ENCODE results near the gene STK24. TPM values are rescaled to one million over a fixed set of nuclear protein-coding genes. Genes with fewer than 3 reads are reported as not detected.
"Not testable (repeated sequence)": the region's sequence is repeated elsewhere in the genome, so short reads cannot be mapped to it uniquely, and the experiment has no call there.

The STK24 gene
- total RNA-seq, 2 experiments from 2014 or later, result 146 to 173 TPM

DNA sequence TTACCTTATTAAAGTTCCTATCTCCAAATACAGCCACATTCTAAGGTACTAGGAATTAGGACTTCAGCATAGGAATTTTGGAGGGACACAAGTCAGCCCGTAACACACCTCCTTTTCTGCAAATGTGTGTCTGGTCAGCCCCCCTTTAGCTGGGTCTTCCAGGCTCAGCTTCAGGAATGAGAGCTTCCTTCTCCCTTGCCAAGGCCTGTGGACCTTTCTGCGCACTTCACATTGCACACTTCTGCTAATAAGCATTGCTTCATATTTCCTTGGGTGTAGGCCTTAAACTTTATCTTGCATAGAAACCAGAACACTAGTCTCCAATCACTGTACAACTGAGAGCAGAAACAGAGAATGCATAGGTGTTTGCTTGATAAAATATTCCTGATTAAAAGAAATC lies 4.5 kb upstream of the STK24 start:
- ChIA-PET CTCF (interaction anchor here (0.9 to 3.0 kb wide), 4 partner anchors 38 to 114 kb away, joined by 3 to 15 read pairs (median 3); no protein-coding TSS in a partner anchor), POLR2A (no interaction called here)
- peaks cover 20% of the 10 kb centered on the region for H3K4me1 Mint-ChIP-seq
- H3K9me3 Mint-ChIP-seq (ENCODE audit: low read depth), result no peaks in the 10 kb centered on the region
- ATAC-seq, result no peak
- DNase-seq, result no peak
- no peak overlapping the region for H3K4me3 Mint-ChIP-seq
- H3K27me3 Mint-ChIP-seq, result no peaks in the 10 kb centered on the region
- H3K27ac Mint-ChIP-seq, result no peak overlapping the region
- no peaks in the 10 kb centered on the region for H3K36me3 Mint-ChIP-seq (ENCODE audit: low read depth)
- intact Hi-C loops (cut with DNase I, micrococcal nuclease), result no loop called here

DNA sequence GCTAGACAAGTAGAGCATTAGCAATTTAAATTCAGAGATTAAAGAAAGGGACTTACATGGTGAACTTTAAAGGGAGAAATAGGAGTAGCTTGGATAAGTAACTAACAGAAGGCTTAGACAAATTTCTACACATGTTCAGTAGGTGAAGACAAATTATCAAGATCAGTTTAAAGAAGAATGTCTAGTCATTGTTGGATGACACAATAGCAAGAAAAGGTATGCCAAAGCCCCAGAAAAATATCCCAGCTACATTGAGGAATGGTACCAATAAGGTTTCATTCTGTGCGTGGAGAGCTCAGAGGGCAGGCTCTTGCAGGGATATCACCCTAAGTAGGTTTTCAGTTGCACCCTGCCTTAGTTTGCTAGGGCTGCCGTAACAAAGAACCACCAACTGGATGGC lies 3.5 kb upstream of the STK24 start:
- ATAC-seq (no peak), DNase-seq (no peak)
- Mint-ChIP-seq H3K4me1 (peaks cover 18% of the 10 kb centered on the region), H3K36me3 (ENCODE audit: low read depth) (peaks cover 4% of the 10 kb centered on the region), H3K9me3 (ENCODE audit: low read depth) (no peaks in the 10 kb centered on the region), H3K27ac (no peak overlapping the region), H3K4me3 (no peak overlapping the region), H3K27me3 (no peaks in the 10 kb centered on the region)
- ChIA-PET CTCF (interaction anchor here (3.0 kb wide), 1 partner anchor 73 kb away, joined by 15 read pairs; no protein-coding TSS in a partner anchor), POLR2A (no interaction called here)
- intact Hi-C loops (cut with DNase I, micrococcal nuclease), result no loop called here

- ChIA-PET CTCF (interaction anchor here (0.9 to 1.6 kb wide), 3 partner anchors 37 to 133 kb away, joined by 3 to 4 read pairs (median 3); no protein-coding TSS in a partner anchor), POLR2A (interaction anchor here (0.6 to 1.1 kb wide), 3 partner anchors 28 to 49 kb away, joined by 3 to 5 read pairs (median 3); no protein-coding TSS in a partner anchor)
- H3K27me3 Mint-ChIP-seq, result no peaks in the 10 kb centered on the region
- ATAC-seq (no peak), DNase-seq (no peak)
- H3K9me3 Mint-ChIP-seq (ENCODE audit: low read depth), result no peaks in the 10 kb centered on the region
- peak overlapping the region; percentile 69 for H3K4me3 Mint-ChIP-seq
- peaks cover 16% of the 10 kb centered on the region for H3K36me3 Mint-ChIP-seq (ENCODE audit: low read depth)
- intact Hi-C loops (cut with DNase I, micrococcal nuclease), result loop anchor here (1.0 to 10.0 kb wide), 8 partner anchors 75 to 1353 kb away; partner anchors contain the start of genes MBNL2 (in 1 of the 2), RAP2A (in 1 of the 2) and UBAC2 (in 1 of the 2)
- H3K4me1 Mint-ChIP-seq, result peaks cover 36% of the 10 kb centered on the region
- peak overlapping the region; percentile 76 for H3K27ac Mint-ChIP-seq
Observed at GRCh38 chr13:98577836-98578285, 954 bp upstream of the STK24 start.

DNA sequence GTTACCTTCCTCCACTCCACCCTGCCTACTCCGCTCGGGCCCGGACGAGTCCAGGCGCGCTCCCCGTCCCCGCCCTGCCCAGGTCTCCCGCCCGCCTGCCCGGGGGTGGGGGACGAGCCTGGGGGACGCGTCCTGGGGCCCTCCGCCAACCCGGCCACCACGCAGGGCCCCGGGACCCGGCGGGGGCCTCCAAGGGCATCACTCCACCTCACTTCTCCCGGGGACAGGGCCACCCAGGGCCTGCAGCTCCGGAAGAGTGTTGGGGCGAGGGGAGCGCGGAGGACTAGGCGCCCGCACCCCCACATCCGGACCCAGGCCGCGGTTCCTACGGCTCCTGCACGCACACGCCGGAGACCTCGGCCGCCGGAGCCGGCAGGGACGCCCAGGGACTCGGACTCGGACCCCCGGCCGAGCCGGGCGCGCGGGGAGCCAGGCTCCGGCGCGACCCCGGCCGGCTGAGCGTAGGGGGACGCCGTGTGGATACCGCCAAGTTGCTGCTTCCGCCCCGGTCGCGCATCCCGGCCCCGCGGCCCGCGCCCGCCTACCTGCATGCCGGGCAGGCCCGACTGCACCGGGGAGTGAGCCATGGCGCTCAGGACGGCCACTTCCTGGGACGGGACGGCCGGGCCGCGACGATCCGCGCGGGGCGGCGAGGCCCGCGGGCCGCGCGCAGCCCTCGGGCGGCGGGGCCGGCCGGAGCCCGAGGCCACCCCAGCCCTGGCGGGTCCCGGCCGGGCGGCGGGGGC lies 534 bp downstream of the STK24 start:
- H3K4me3 Mint-ChIP-seq, result peak overlapping the region; percentile 95
- peak overlapping the region; percentile 73 for H3K27ac Mint-ChIP-seq
- ChIA-PET CTCF (interaction anchor here (1.6 kb wide), 1 partner anchor 131 kb away, joined by 4 read pairs; no protein-coding TSS in a partner anchor), POLR2A (interaction anchor here (0.7 to 0.8 kb wide), 2 partner anchors 36 to 67 kb away, joined by 4 to 6 read pairs; no protein-coding TSS in a partner anchor)
- H3K36me3 Mint-ChIP-seq (ENCODE audit: low read depth), result peaks cover 26% of the 10 kb centered on the region
- no peaks in the 10 kb centered on the region for H3K27me3 Mint-ChIP-seq
- intact Hi-C loops (cut with DNase I, micrococcal nuclease), result loop anchor here (2.0 to 10.0 kb wide), 7 partner anchors 76 to 1352 kb away; partner anchors contain the start of genes MBNL2 (in 1 of the 2), RAP2A (in 1 of the 2) and UBAC2 (in 1 of the 2)
- DNase-seq, result peak; percentile 65
- ATAC-seq, result peak; percentile 18
- H3K4me1 Mint-ChIP-seq, result peaks cover 40% of the 10 kb centered on the region
- H3K9me3 Mint-ChIP-seq (ENCODE audit: low read depth), result no peaks in the 10 kb centered on the region

GRCh38 chr13:98575904-98576199 lies 1.1 kb downstream of the STK24 start:
- intact Hi-C loops (cut with DNase I, micrococcal nuclease), result loop anchor here (2.0 to 10.0 kb wide), 11 partner anchors 27 to 1351 kb away; partner anchors contain the start of genes MBNL2 (in 1 of the 2), RAP2A (in 1 of the 2) and UBAC2 (in 1 of the 2)
- ATAC-seq, result no peak
- POLR2A ChIA-PET, result interaction anchor here (0.8 kb wide), 1 partner anchor 36 kb away, joined by 4 read pairs; no protein-coding TSS in a partner anchor
- CTCF ChIA-PET, result interaction anchor here (0.7 kb wide), 1 partner anchor 719 kb away, joined by 3 read pairs; no protein-coding TSS in a partner anchor
- H3K36me3 Mint-ChIP-seq (ENCODE audit: low read depth), result peaks cover 28% of the 10 kb centered on the region
- H3K27me3 Mint-ChIP-seq, result no peaks in the 10 kb centered on the region
- H3K4me1 Mint-ChIP-seq, result peaks cover 45% of the 10 kb centered on the region
- H3K27ac Mint-ChIP-seq, result peak overlapping the region; percentile 73
- DNase-seq, result no peak
- no peaks in the 10 kb centered on the region for H3K9me3 Mint-ChIP-seq (ENCODE audit: low read depth)
- peak overlapping the region; percentile 95 for H3K4me3 Mint-ChIP-seq

- ChIA-PET CTCF (interaction anchor here (0.7 to 1.2 kb wide), 2 partner anchors 20 to 718 kb away, joined by 3 read pairs; no protein-coding TSS in a partner anchor), POLR2A (interaction anchor here (2.8 kb wide), 1 partner anchor 95 kb away, joined by 6 read pairs; no protein-coding TSS in a partner anchor)
- ATAC-seq (no peak), DNase-seq (no peak)
- H3K27me3 Mint-ChIP-seq, result no peaks in the 10 kb centered on the region
- no peaks in the 10 kb centered on the region for H3K9me3 Mint-ChIP-seq (ENCODE audit: low read depth)
- peak overlapping the region; percentile 73 for H3K27ac Mint-ChIP-seq
- peaks cover 51% of the 10 kb centered on the region for H3K4me1 Mint-ChIP-seq
- intact Hi-C loops (cut with DNase I, micrococcal nuclease), result loop anchor here (2.0 to 10.0 kb wide), 10 partner anchors 26 to 1350 kb away; partner anchors contain the start of genes MBNL2 (in 1 of the 2), RAP2A (in 1 of the 2) and UBAC2 (in 1 of the 2)
- H3K4me3 Mint-ChIP-seq, result peak overlapping the region; percentile 95
- peaks cover 30% of the 10 kb centered on the region for H3K36me3 Mint-ChIP-seq (ENCODE audit: low read depth)
Observed at GRCh38 chr13:98575009-98575903, 1.7 kb downstream of the STK24 start.

DNA sequence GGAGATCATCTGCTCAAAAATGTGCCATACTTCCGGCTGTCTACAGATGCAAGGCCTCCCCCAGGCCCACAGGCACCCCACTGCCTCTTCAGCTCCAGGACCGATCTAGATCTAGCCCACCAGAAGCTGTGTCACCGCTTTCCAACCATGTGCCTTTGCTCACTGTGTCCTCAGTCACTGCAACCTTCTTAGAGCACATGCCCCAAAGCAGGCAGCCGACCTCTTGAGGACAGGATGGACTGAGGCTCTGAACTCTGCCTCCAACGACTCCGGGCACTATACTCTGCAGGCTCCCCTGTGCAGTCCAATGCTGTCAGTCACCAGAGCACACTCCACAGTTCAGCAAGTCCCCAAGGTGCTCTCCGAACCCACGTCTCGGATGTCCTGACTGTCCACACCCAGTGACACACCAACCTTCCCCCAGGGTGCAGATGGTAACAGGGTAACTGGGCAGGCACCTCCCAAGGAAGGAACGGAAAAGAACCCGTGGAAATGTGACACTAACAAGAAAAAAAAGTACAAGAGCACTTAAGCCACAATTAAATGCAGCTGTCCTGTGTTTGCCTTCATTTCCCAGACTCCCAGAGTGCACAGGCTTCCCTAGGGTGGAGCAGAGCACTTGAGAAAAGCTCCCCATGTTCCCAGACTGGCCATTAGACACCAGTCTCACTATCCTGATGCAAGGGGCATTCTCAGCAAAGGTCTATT lies 4.8 kb downstream of the STK24 start:
- H3K4me3 Mint-ChIP-seq, result peak overlapping the region; percentile 75
- H3K36me3 Mint-ChIP-seq (ENCODE audit: low read depth), result peaks cover 56% of the 10 kb centered on the region
- H3K27me3 Mint-ChIP-seq, result no peaks in the 10 kb centered on the region
- DNase-seq (peak; percentile 48), ATAC-seq (peak; percentile 2)
- POLR2A ChIA-PET, result interaction anchor here (0.7 to 2.8 kb wide), 5 partner anchors 15 to 127 kb away, joined by 3 to 7 read pairs (median 4); no protein-coding TSS in a partner anchor
- peaks cover 2% of the 10 kb centered on the region for H3K9me3 Mint-ChIP-seq (ENCODE audit: low read depth)
- peaks cover 76% of the 10 kb centered on the region for H3K4me1 Mint-ChIP-seq
- intact Hi-C loops (cut with DNase I, micrococcal nuclease), result loop anchor here (2.0 to 10.0 kb wide), 11 partner anchors 15 to 1347 kb away; partner anchors contain the start of genes MBNL2 (in 1 of the 2), RAP2A (in 1 of the 2) and UBAC2 (in 1 of the 2)
- H3K27ac Mint-ChIP-seq, result peak overlapping the region; percentile 73
- CTCF ChIA-PET, result interaction anchor here (0.6 to 1.7 kb wide), 5 partner anchors 10 to 120 kb away, joined by 3 to 6 read pairs (median 3); no protein-coding TSS in a partner anchor

DNA sequence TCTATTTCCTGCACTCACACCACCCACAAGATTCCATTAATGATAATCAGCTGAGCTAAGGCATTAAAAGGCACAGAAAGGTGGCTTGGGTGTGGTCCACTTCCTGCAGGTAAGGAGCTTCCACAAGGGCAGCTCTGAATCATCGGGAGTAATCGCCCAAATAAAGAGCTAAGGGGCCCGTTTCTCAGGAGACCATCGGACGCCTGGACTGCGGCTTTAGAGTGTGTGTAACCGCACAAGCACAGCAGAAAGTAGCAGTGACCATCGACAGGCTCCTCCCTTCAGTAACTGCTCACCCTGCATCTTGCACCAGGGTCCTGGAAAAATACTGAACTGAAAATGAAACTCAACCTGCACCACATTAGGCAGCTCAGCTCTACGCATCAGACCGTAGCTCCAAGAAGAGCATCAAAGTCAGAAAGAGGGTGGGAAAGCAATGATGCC lies 6.0 kb downstream of the STK24 start:
- intact Hi-C loops (cut with DNase I, micrococcal nuclease), result loop anchor here (2.0 to 10.0 kb wide), 10 partner anchors 14 to 1346 kb away; partner anchors contain the start of genes MBNL2 (in 1 of the 2), RAP2A (in 1 of the 2) and UBAC2 (in 1 of the 2)
- DNase-seq (peak; percentile 65), ATAC-seq (peak; percentile 58)
- peaks cover 87% of the 10 kb centered on the region for H3K4me1 Mint-ChIP-seq
- no peaks in the 10 kb centered on the region for H3K27me3 Mint-ChIP-seq
- ChIA-PET POLR2A (interaction anchor here (0.7 to 1.8 kb wide), 7 partner anchors 13 to 94 kb away, joined by 3 to 6 read pairs (median 3); no protein-coding TSS in a partner anchor), CTCF (interaction anchor here (0.6 to 1.3 kb wide), 11 partner anchors 23 to 742 kb away, joined by 3 to 5 read pairs (median 3); no protein-coding TSS in a partner anchor)
- H3K4me3 Mint-ChIP-seq, result peak overlapping the region; percentile 75
- peaks cover 62% of the 10 kb centered on the region for H3K36me3 Mint-ChIP-seq (ENCODE audit: low read depth)
- H3K27ac Mint-ChIP-seq, result peak overlapping the region; percentile 73
- peaks cover 2% of the 10 kb centered on the region for H3K9me3 Mint-ChIP-seq (ENCODE audit: low read depth)

GRCh38 chr13:98569494-98570367 lies 7.2 kb downstream of the STK24 start:
- not testable (repeated sequence) for DNase-seq; H3K9me3 Mint-ChIP-seq (ENCODE audit: low read depth); ATAC-seq; H3K27me3 Mint-ChIP-seq
- CTCF ChIA-PET, result interaction anchor here (0.5 to 1.3 kb wide), 2 partner anchors 30 to 276 kb away, joined by 3 read pairs; no protein-coding TSS in a partner anchor
- peaks cover 58% of the 10 kb centered on the region for H3K36me3 Mint-ChIP-seq (ENCODE audit: low read depth)
- H3K4me1 Mint-ChIP-seq, result peaks cover 98% of the 10 kb centered on the region
- intact Hi-C loops (cut with DNase I, micrococcal nuclease), result loop anchor here (2.0 to 10.0 kb wide), 11 partner anchors 13 to 1345 kb away; partner anchors contain the start of genes MBNL2 (in 1 of the 2), RAP2A (in 1 of the 2) and UBAC2 (in 1 of the 2)
- H3K4me3 Mint-ChIP-seq, result peak overlapping the region; percentile 75
- peak overlapping the region; percentile 92 for H3K27ac Mint-ChIP-seq
- POLR2A ChIA-PET, result interaction anchor here (1.2 to 1.8 kb wide), 2 partner anchors 26 to 32 kb away, joined by 3 to 4 read pairs; no protein-coding TSS in a partner anchor
